Gastrocnemius medialis (tissue), 4 donors: ENCODE measurements around the gene C19orf85.

ENCODE experiments used
- CTCF ChIP-seq, 5 experiments: fragments of 450-650 bp in 3 of 5; fragments of 200-600 bp in 2 of 5; sonication (generic) in 2 of 5; IDR thresholded peaks in 4 of 5; conservative IDR thresholded peaks in 1 of 5; 1 replicate in 4 of 5; 2 replicates in 1 of 5; pipeline ENCODE4 v1.5.1; 2016 to 2019; ENCODE audit warnings: antibody characterized with exemption in 5 of 5, mild to moderate bottlenecking in 3 of 5, moderate library complexity in 3 of 5
- POLR2A ChIP-seq, 2 donors: fragments of 450-650 bp; IDR thresholded peaks; one replicate each; pipeline ENCODE4 v1.6.1; 2017; ENCODE audit warnings: antibody characterized with exemption in 2 of 2, mild to moderate bottlenecking in 2 of 2, moderate library complexity in 2 of 2

DNA sequence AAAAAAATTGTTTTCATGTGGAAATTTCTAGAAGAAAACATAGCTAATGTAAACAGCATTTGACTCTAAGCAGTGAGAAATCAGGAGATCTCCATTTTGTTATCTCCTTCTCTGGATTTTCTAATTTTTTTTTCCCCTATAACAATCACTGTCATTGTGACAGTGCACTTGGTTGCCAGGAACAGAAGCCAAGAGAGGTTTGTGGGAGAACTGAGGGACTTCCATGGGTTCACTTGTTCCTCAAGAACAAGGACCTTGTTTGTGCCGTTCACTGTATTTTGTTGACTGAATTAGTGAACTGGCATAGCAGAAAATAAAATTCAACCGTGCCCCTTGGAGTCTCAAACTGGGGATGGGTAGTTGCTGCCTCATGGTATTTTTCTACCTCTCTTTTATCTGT is 38.5 kb downstream of the C19orf85 start:
- no peak for TF ChIP-seq POLR2A (IDR thresholded peaks at IDR 0.05)
- TF ChIP-seq CTCF (IDR thresholded peaks at IDR 0.05 in 4 of 5, conservative IDR thresholded peaks at IDR 0.05 in 1 of 5): no peak
